Stimulated activated CD4-positive, alpha-beta T cell treated with anti-CD3 and anti-CD28 coated beads, TNF-alpha, amount 100 ng/mL, for 4 hours (primary cell): ENCODE measurements around the gene FGD2.

Experiments
- DNase-seq, 3 experiments: peaks; one replicate each; pipeline ENCODE4 v3.0.0-alpha.2; 2020; ENCODE audit warnings: low read depth in 3 of 3

The FGD2 gene, protein sequence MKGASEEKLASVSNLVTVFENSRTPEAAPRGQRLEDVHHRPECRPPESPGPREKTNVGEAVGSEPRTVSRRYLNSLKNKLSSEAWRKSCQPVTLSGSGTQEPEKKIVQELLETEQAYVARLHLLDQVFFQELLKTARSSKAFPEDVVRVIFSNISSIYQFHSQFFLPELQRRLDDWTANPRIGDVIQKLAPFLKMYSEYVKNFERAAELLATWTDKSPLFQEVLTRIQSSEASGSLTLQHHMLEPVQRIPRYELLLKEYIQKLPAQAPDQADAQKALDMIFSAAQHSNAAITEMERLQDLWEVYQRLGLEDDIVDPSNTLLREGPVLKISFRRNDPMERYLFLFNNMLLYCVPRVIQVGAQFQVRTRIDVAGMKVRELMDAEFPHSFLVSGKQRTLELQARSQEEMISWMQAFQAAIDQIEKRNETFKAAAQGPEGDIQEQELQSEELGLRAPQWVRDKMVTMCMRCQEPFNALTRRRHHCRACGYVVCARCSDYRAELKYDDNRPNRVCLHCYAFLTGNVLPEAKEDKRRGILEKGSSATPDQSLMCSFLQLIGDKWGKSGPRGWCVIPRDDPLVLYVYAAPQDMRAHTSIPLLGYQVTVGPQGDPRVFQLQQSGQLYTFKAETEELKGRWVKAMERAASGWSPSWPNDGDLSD

DNA sequence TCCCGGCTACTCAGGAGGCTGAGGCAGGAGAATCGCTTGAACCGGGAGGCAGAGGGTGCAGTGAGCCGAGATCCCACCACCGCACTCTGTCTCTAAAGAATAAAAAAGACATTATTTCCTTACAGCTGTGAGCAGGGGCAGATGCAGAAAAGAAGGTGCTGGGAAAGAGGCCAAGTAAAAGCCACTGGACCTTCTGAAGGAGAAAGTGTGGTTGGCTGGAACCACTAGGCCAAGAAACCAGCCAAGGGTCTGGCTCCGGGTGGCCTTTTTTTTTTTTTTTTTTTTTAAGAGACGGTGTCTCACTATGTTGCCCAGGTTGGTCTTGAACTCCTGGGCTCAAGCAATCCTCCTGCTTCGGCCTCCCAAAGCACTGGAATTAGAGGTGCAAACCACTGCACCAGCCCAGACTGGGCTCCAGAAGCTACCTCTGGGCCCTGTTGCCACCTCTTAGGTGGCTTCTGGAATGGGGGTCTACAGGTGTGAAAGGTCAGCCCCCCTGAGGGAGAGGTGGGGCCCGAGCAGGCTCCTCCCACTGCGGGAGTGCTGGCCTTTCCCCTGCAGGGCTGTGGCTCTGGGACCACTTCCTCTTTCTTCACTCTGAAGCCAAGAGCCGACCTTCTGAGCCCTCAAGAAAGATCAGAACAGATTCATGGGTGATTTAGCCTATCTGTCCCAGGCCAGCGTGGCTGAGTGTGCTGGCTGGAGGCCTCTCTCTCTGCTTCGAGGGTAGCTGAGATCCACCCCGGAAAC, at the start of gene FGD2:
FGD2 (plus strand) TSS at position 595 of the 750 bp plus-strand sequence. CDS start 163 bp downstream, outside the sequence.
- no peak for DNase-seq

DNA sequence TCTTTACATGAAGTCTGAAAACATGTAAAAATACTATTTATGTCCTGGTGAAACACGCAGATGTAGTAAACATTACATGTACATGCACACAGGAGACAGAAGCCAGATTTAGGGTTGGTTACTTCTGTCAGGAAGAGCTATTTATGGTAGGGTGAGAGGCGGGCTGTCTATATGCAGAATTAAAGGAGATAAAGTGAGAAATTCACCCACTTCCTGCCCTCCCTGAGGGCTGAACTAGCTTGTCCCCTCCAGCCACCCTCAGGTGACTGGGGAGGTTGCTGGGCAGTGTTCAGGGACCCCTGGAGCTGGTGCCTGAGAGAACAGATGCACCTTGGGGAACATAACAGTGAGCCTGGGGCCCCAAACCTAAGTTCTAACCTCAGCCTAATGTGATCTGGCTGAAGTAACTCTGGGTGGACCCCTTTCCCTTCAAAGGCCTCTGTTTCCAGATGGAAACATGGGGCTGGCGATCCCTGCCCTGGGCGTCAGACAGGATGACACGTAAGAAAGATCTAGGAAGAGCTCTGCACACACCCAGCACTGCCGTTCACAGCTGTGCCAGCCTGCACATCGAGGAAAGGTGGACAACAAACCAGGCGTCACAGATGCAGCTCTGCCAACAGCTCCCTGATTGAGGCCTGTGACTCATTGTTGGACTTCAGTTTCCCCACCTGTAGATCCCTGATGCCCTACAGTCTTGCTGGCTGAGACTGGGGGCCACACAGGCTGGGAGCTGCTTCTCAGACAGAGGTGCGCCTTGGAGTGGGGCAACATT, 49.6 kb upstream of the FGD2 start:
- no peak for DNase-seq

DNA sequence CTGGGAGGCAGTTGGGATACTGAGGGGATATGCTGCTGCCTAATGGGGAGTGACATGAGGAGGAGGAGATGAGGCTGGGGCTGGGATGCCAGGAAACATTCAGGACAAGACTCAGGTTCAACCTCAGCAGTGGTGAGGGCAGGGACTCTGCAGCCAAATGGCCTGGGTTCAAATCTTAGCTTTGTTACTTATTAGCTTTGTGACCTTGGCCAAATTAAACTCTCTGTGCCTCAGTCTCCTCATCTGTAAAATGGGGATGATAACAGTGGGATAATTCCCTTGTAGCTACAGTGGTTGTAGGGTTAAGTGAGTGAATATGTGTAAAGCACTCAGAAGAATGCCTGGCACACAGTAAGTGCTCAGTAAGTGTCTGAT, 49.0 kb upstream of the FGD2 start:
- DNase-seq, result no peak

DNA sequence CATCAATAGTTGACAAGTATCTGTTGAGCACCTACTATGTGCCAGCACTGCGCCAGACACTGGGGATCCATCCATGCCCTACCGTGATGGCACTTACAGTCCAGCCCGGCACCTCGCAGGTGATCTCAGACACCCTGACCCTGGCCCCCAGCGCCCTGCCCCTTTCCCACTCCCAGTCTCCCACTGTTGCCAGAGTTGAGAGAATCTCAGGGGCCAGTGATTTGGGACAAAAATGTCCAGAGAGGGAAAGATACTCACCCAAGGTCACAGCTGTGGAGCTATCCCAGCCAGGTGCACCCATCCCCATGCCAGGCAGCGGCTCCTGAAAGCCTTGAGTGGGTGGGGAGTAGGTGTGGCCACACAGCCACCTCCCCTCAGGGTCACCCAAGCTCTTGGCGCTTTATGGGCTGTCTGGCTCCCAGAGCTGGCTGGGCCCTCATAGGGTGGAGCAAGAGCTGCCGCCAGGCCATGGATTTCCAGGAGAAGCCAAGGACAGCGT, 47.6 kb upstream of the FGD2 start:
- DNase-seq, result no peak

DNA sequence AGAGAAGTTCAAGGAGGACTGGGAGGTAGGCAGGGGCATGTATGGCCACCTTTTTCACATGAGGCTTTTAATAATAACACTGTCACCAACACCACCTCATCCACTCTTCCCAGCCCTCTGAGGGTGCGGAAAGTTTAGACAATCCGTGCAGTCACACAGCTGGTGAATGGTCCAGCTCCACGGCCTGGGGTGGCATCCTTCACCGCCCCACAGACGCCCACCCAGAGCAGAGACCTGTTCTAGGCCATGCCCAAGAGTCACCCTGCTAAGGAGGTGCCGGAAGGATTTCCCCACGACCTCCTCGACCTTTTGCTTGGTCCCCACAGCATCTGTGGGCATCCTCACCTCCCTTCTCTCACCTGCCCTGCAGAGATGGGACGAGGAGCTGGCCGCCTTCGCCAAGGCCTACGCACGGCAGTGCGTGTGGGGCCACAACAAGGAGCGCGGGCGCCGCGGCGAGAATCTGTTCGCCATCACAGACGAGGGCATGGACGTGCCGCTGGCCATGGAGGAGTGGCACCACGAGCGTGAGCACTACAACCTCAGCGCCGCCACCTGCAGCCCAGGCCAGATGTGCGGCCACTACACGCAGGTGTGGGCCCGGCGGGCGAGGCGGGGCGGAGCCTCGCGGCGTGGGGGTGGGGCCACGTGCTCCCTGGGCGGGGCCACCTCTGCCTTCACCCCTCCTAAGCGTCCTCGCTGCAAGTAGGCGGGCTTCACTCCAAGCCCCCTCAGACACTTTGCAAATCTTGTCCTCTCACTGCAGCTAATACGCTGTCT, 46.5 kb upstream of the FGD2 start:
- DNase-seq, result no peak

DNA sequence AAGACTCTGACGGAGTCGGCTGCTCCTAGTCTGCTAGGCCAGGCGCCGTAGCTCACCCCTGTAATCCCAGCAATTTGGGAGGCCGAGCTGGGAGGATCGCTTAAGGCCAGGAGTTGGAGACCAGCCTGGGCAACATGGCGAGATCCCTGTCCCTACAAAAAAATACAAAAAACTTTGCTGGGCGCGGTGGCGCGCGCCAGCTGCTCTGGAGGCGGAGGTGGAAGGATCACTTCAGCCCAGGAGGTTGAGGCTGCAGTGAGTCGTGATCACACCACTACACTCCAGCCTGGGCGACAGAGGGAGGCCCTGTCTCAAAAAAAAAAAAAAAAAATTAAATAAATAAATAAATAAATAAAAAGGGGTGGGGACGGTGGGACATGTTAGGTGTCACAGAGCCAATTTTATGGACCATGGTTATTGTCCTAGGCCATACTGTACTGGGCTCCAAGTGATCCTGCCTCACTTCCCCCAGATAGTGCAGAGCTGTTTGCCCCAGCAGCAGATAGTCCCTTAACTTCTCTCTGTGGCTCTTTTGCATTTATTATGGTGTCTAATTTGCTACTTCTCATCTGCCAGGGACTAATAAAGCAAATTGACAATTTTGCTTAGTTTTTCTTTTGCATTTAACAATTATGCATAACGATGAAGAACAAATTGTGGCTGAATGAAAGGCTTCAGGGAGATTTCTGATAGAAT, 45.8 kb upstream of the FGD2 start:
- DNase-seq, result no peak

DNA sequence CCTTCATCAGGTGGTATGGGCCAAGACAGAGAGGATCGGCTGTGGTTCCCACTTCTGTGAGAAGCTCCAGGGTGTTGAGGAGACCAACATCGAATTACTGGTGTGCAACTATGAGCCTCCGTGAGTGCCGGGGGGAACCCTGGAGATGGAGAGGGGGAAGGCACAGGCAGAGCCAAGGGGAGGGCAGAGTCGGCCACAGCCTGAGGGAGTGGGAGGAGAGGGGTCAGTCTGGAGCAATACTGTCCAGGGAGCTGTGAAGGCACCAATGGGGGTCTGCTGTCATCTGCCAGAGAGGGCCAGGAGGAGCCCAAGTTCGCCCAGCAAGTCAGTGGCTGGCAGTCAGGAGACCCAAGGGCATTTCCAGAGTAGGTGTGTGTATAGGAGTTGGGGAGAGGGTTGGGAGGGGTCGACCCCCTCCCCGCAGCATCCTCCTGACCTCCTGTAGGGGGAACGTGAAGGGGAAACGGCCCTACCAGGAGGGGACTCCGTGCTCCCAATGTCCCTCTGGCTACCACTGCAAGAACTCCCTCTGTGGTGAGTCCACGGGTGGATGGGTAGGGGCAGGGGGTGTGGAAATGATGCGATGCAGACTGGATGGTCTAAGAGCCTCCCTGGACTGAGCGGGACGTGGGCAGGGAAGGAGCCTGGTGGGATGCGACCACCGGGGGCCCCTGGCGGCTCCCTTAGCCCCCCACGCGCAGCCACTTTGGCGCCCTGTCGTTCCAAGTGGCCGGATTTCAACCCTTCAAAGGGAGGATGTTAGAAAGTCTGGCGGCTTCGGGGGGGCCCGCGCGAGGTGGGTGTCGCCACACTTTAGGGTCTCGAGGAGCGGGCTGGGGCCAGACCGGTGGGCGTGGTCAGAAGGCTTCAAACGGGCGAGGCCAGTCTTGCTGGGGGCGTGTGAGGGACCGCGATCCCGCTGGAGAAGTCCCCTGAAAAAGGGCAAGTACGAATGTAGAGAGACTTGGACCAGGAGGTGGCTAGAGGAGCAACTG, 43.7 kb upstream of the FGD2 start:
- no peak for DNase-seq

DNA sequence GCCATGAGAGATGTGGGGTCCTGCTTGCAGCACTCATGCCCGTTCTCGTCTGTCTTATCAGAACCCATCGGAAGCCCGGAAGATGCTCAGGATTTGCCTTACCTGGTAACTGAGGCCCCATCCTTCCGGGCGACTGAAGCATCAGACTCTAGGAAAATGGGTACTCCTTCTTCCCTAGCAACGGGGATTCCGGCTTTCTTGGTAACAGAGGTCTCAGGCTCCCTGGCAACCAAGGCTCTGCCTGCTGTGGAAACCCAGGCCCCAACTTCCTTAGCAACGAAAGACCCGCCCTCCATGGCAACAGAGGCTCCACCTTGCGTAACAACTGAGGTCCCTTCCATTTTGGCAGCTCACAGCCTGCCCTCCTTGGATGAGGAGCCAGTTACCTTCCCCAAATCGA, 42.6 kb upstream of the FGD2 start:
- DNase-seq, result peak; percentile 46 to 68 (median 50)

DNA sequence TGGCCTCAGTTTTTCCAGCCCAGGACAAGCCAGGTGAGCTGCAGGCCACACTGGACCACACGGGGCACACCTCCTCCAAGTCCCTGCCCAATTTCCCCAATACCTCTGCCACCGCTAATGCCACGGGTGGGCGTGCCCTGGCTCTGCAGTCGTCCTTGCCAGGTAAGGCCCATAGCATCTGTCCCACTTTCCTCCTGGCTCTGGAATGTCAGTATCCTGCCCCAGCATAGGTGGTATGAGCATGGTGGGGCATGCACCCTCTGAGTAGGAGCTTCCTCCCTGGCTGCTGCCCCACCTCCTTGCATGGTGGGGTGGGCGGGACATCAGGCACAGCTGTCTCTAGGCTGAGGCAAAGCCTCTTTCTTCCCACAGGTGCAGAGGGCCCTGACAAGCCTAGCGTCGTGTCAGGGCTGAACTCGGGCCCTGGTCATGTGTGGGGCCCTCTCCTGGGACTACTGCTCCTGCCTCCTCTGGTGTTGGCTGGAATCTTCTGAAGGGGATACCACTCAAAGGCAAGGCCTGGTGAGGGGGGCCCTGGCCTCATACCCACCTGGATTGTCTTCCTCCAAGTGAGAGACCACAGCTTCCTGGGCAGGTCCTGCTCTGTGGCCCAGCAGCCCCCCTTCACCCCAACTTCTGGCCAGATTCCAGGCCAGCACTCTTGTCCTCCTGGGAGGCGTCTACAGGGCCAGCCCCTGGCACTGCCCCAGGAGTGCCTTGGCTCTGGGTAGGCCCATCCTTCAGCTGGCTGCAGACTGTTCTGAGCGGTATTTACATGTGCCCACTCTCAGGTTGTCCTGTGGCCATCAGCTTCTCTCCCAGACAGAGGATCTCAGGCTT, 41.8 kb upstream of the FGD2 start:
- no peak for DNase-seq

DNA sequence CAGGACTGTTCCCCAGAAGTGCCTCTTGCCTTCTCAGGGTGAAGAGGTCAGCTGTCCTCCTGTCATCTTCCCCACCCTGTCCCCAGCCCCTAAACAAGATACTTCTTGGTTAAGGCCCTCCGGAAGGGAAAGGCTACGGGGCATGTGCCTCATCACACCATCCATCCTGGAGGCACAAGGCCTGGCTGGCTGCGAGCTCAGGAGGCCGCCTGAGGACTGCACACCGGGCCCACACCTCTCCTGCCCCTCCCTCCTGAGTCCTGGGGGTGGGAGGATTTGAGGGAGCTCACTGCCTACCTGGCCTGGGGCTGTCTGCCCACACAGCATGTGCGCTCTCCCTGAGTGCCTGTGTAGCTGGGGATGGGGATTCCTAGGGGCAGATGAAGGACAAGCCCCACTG, 41.1 kb upstream of the FGD2 start:
- DNase-seq, result no peak

DNA sequence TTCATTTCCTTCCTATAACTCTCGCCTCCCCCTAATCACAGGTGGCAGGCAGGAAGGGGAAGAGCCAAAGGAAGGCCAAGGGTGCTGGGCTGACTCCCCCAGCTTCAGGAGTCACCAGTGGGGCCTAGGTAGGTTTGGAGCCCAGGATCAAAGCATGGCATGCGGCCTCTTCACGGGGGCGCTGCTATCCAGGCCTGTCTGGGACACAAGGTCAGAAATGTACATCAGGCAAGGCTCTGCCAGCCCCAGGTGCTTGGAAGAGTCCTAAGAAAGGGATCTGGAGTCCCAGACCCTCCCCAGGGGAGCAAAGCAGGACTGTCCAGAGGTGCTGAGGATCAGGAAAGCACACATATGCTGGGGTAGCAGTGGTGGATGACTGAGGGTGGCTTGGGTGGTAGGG, 40.5 kb upstream of the FGD2 start:
- DNase-seq, result no peak

DNA sequence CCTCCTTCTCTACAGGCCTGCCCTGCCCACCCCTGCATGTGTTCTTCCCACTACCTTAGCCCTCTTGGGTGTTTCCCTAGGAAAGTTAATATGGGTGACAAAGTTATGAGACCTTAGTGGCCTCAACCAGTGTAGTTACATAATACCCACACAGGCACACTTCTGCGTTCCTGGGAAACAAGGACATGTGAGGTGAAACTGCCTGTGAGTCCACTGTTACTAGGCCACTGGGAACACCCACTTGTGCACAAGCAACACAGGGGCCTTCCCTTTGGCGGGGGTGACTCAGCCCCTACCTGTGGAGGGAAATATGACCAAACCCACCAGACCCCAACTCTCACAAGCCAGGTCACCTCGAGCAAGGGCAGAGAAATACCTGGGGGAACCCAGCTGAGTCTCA, 38.2 kb upstream of the FGD2 start:
- DNase-seq, result no peak

DNA sequence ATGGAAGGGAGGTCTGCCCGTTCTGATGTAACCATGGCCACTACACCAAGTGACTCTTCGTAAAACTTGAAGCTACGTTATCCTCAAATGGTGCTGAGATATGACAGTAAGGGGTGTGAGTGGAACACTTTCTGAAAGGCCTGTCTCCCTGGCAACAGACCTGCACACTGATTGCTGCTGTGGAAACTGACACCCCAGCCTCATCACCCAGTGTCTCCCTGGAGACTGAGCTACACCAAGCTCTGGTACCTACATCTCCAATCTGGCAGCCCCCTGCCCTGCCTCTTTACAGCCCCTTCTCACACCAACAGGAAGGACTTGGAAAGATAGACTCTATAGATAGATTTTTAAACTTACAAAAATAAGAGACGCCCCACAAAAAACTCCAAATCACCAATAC, 37.7 kb upstream of the FGD2 start:
- no peak for DNase-seq

DNA sequence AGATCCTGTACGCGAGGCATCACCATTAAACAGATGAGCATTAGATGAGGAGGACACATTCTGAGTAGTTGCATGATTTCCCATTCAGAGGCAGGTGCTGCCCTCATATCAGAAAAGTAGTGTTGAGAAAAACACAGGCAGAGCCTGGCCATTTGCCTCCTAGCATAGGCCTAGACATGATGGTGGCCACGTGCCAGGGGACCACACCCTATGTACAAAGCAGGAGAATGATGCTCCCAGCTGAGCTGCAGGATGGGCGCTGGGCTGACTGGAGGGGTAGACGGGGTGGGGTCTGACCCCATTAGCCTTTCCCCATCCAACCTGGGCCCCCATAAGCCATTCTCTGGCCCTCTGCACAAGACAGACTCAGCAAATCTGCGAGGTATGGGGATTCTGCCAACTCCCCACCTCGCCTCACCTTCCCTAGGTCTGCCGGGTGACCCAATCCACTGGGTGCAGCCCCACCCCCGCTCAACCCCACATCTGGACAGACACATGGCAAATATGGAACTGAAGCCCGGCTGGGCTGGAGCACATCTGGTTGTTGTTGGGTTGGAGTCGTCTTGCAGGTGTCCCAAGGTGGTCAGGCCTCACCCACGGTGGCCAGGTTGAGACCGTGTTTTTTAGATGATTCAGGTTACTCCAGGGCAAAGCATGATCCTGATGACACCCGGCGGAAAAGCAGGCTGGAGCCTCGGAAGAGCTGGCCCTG, 37.0 kb upstream of the FGD2 start:
- no peak for DNase-seq

DNA sequence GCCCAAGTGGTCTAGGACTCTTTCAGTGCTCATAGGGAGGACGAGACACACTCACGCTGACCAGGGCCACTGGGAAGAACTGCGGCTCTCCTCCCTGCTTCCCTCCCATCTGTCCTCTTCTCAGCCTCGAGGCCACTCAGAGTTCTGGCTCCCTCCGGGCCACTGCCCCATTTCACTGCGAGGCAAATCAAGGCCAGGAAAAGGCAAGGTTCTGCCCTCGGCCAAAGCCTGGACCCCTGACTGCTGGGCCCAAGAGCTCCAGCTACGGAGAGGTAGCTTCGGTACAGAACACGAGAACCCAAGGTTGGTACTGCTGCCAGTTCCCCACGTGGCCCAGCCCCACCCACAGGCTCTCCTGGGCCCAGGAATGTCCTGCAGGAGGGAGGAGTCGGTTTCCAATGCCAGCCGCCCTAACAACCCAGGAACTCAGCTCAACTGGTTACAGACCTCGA, 36.2 kb upstream of the FGD2 start:
- DNase-seq, result no peak

DNA sequence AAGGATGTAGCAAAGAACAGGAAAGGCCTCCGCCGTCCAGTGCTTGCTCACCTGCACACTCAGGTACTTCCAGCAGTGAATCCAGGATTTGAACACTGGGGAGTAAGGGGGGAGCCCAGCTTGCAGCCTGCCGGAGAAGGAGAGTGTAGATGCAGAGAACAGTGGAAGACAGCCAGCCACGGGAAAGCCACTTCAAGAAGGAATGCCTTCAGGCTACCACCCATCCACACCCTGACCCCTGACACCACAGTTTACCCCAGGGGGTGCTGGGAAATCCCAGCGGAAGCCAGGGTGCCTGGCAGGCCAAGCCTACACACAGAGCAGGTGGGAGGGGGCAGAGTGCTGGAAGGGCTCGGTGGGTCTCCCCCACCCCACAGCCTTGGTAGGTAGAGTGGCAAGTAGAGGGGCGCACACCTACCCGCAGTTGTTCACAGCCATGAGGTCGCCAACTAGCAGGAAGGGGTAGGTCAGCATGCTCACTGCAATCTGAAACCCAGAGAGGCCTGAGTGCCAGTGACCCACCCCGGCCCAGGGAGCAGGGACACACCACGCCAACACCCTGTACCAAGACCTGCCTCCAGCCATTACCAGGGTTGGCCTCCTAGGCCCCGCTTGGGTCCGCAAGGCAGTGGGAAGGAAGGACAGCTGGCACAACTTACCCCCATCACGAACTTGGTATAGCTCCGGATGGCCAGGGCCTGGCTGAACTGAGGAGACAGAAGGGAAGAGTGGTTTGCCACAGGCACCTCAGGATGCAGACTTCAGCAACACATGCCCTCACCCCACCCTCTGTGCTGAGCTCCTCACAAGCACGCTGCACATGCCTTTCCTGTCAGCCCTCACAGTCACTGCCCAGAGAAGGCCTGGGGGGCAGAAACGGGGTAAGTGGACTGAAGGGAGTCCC, 35.2 kb upstream of the FGD2 start:
- DNase-seq, result no peak
